Measurements from ENCODE around the gene SRGAP1. TPM values are rescaled to one million over a fixed set of nuclear protein-coding genes. Genes with fewer than 3 reads are reported as not detected.

Gene SRGAP1
- total and polyA plus RNA-seq, 2 of the 8 experiments (the other 6 are each of a cell fraction or from before 2014, with no cell fraction given) = 3.2 to 7.3 TPM

- H3K14ac ChIP-seq (ENCODE audit: insufficient read length) = no peak overlapping the region
- no peaks in the 10 kb centered on the region for H3K36me3 ChIP-seq (ENCODE audit: control insufficient read depth in 2 of 4, insufficient read depth in 4 of 4, low read length in 3 of 4)
- TF ChIP-seq KDM5A (IDR thresholded peaks at IDR 0.05; ENCODE audit: low read length) = no peak
- TF ChIP-seq ATF3 (IDR thresholded peaks at IDR 0.05; ENCODE audit: insufficient read depth, low read depth, low read length) = no peak
- no peak for TF ChIP-seq TEAD4 (IDR thresholded peaks at IDR 0.05; ENCODE audit: low read depth, low read length)
- no peak for TF ChIP-seq KDM1A (IDR thresholded peaks at IDR 0.05; ENCODE audit: borderline replicate concordance, low read length)
- TF ChIP-seq FOSL1 (IDR thresholded peaks at IDR 0.05; ENCODE audit: insufficient read depth, low read depth, low read length) = no peak
- no peak for TF ChIP-seq BACH1 (IDR thresholded peaks at IDR 0.05; ENCODE audit: low read length)
- no peak for TF ChIP-seq TCF12 (IDR thresholded peaks at IDR 0.05; ENCODE audit: low read depth, low read length)
- no peak for TF ChIP-seq BRCA1 (IDR thresholded peaks at IDR 0.05; ENCODE audit: low read depth, low read length)
- no peak overlapping the region for H2BK12ac ChIP-seq (ENCODE audit: low read depth, low read length)
- no peaks in the 10 kb centered on the region for H4K20me1 ChIP-seq (replicated peaks in 1 of 2; ENCODE audit: control insufficient read depth in 1 of 2, insufficient read depth in 2 of 2, low read length in 2 of 2)
- no peak overlapping the region for H2BK120ac ChIP-seq (replicated peaks; ENCODE audit: low read depth, low read length)
- H2AFZ ChIP-seq (ENCODE audit: low read length) = no peak overlapping the region
- H3K23ac ChIP-seq (ENCODE audit: insufficient read length) = no peak overlapping the region
- no peak overlapping the region for H3K4me2 ChIP-seq (ENCODE audit: insufficient read depth in 1 of 2, low read depth in 2 of 2, low read length in 2 of 2)
- DNase-seq (ENCODE audit: low read depth in 1 of 2, low spot score in 2 of 2) (no peak), FAIRE-seq (no peak)
- H3K9me3 ChIP-seq (ENCODE audit: insufficient read depth in 2 of 2, low read depth in 1 of 2, low read length in 1 of 2) = no peaks in the 10 kb centered on the region
- H3K23me2 ChIP-seq (ENCODE audit: low read depth, low read length) = no peaks in the 10 kb centered on the region; the same call in 1 of the 2 replicates
- H3K56ac ChIP-seq (replicated peaks; ENCODE audit: insufficient read length, low read depth, low read length) = no peak overlapping the region
- H2BK20ac ChIP-seq (ENCODE audit: low read length) = no peak overlapping the region
- WGBS, 2 experiments (ENCODE audit: extremely low coverage in 1 of 2, insufficient coverage in 1 of 2, insufficient read length in 1 of 2, insufficient replicate concordance in 2 of 2, low coverage in 1 of 2, low lambda C conversion rate in 2 of 2, missing lambda C conversion rate in 1 of 2) = 85% methylated on average over 3 of the region's 3 CpGs; no CpG with 5 or more reads in 1 of the 2 experiments
- H3K9ac ChIP-seq (replicated peaks in 1 of 4; ENCODE audit: extremely low read depth in 1 of 4, low read depth in 3 of 4, low read length in 3 of 4) = no peak overlapping the region
- H3K79me2 ChIP-seq (ENCODE audit: control insufficient read depth in 1 of 2, insufficient read depth in 2 of 2, low read length in 2 of 2) = 0 out of 4 replicates have a peak, but pooled peaks cover 0 to 3% of the 10 kb centered on the region in 2 experiments
- no peak overlapping the region for H2BK15ac ChIP-seq (ENCODE audit: low read length)
- H3K4me1 ChIP-seq (replicated peaks in 1 of 4; ENCODE audit: control insufficient read depth in 3 of 4, insufficient read depth in 4 of 4, low read length in 3 of 4) = no peaks in the 10 kb centered on the region
- no peak overlapping the region for H4K91ac ChIP-seq (replicated peaks; ENCODE audit: insufficient read length, low read length)
- H3K4me3 ChIP-seq (ENCODE audit: extremely low read depth in 1 of 4, insufficient read depth in 2 of 4, low read depth in 3 of 4, low read length in 4 of 4) = no peak overlapping the region
- no peak overlapping the region for H3K18ac ChIP-seq (ENCODE audit: extremely low read depth, low read length)
- no peak overlapping the region for H2BK5ac ChIP-seq (ENCODE audit: low read depth, low read length)
- no peak overlapping the region for H3K27ac ChIP-seq (ENCODE audit: low read depth, low read length)
- no peak overlapping the region for H4K8ac ChIP-seq (ENCODE audit: extremely low read depth, insufficient read depth, low read length)
- no peaks in the 10 kb centered on the region for H3K27me3 ChIP-seq (replicated peaks in 1 of 4; ENCODE audit: control insufficient read depth in 3 of 4, extremely low read depth in 1 of 4, insufficient read depth in 3 of 4, low read length in 3 of 4)
- ChIA-PET POLR2A (ENCODE audit: partially characterized antibody) (no interaction called here), CTCF (ENCODE audit: partially characterized antibody) (interaction anchor here (1.6 kb wide), 1 partner anchor 9 kb away, joined by 3 read pairs; no protein-coding TSS in a partner anchor)
- H2AK5ac ChIP-seq (ENCODE audit: low read depth, low read length) = no peak overlapping the region
- no peak overlapping the region for H4K5ac ChIP-seq (ENCODE audit: insufficient read length, low read depth, low read length)
- no peaks in the 10 kb centered on the region for H3K79me1 ChIP-seq (ENCODE audit: low read depth, low read length)
- no peak overlapping the region for H3K4ac ChIP-seq (replicated peaks; ENCODE audit: insufficient read length, low read depth, low read length)
Measured at GRCh38 chr12:63958876-63959580, 114.5 kb downstream of the SRGAP1 start.
